ENCODE measurements around the gene ZBTB45.
"Not testable (repeated sequence)": the region's sequence is repeated elsewhere in the genome, so short reads cannot be mapped to it uniquely, and the experiment has no call there.

ZBTB45 gene

GRCh38 chr19:58474291-58474996 is 45.2 kb downstream of the ZBTB45 start:
- no peak for DNase-seq

GRCh38 chr19:58473775-58474174 is 45.8 kb downstream of the ZBTB45 start:
- no peak for DNase-seq

- DNase-seq: no peak
Measured at GRCh38 chr19:58471736-58472135, 47.9 kb downstream of the ZBTB45 start.

- DNase-seq: not testable (repeated sequence)
Measured at GRCh38 chr19:58470837-58471543, 48.6 kb downstream of the ZBTB45 start.

GRCh38 chr19:58469241-58470013 is 50.2 kb downstream of the ZBTB45 start:
- DNase-seq: no peak

- DNase-seq: no peak
Measured at GRCh38 chr19:58468216-58468839, 51.3 kb downstream of the ZBTB45 start.

GRCh38 chr19:58466760-58467589 is 52.6 kb downstream of the ZBTB45 start, which contains the start of gene ZNF324:
Gene ZNF324, plus strand, starts transcription at chr19:58467080. Its CDS starts 2,106 bp downstream, at chr19:58469186.
- peak; percentile 78 for DNase-seq

- no peak for DNase-seq
Measured at GRCh38 chr19:58466089-58466759, 53.4 kb downstream of the ZBTB45 start.
